ENCODE data around the gene EDAR.

DNA sequence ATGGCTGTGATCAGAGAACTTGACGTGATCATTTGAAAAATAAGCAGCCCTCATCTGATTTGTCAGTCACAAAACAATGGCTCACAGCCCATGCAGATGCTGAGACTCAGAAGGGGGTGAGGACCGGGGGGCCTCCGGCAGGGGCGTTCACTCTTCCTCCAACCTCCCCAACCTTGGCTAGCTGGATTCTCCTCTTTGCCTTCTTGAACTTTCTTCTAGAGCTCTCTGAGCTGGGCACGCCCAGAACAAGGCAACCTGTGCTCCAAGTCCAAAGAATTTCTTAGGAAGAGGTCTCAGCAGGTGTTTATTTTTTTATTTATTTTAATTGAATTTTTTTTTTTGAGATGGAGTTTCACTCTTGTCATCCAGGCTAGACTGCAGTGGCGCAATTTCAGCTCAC, 16.4 kb downstream of the EDAR start:
- TF ChIP-seq, protein P1, sequence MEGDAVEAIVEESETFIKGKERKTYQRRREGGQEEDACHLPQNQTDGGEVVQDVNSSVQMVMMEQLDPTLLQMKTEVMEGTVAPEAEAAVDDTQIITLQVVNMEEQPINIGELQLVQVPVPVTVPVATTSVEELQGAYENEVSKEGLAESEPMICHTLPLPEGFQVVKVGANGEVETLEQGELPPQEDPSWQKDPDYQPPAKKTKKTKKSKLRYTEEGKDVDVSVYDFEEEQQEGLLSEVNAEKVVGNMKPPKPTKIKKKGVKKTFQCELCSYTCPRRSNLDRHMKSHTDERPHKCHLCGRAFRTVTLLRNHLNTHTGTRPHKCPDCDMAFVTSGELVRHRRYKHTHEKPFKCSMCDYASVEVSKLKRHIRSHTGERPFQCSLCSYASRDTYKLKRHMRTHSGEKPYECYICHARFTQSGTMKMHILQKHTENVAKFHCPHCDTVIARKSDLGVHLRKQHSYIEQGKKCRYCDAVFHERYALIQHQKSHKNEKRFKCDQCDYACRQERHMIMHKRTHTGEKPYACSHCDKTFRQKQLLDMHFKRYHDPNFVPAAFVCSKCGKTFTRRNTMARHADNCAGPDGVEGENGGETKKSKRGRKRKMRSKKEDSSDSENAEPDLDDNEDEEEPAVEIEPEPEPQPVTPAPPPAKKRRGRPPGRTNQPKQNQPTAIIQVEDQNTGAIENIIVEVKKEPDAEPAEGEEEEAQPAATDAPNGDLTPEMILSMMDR (conservative IDR thresholded peaks at IDR 0.05 in 1 of 2, IDR thresholded peaks at IDR 0.05 in 1 of 2; ENCODE audit: extremely low read depth in 1 of 2, insufficient read depth in 1 of 2, low read depth in 1 of 2, low read length in 2 of 2) = no peak
- no peak for TF ChIP-seq EZH2 (IDR thresholded peaks at IDR 0.05; ENCODE audit: borderline replicate concordance, low read length)
